Adrenal gland (tissue), 12 donors: Measurements from ENCODE around the gene AK8. TPM values are rescaled to one million over a fixed set of nuclear protein-coding genes. Genes with fewer than 3 reads are reported as not detected.

Experiments
- DNase-seq, 7 donors: peaks; one replicate each; pipeline ENCODE4 v3.0.0-alpha.2; 2019 to 2020
- H3K27ac ChIP-seq, 5 donors: fragments of 200-600 bp; sonication (generic) in 4 of 5; 1 replicate in 3 of 5; 2 replicates in 2 of 5; pipeline versions ENCODE4 v1.5.1 to v1.8.0; 2016 to 2020; ENCODE audit warnings: mild to moderate bottlenecking in 1 of 5
- H3K27me3 ChIP-seq: fragments of 200-600 bp; 2 replicates; pipeline ENCODE4 v1.8.0; 2021
- H3K36me3 ChIP-seq, 2 donors: fragments of 200-600 bp; replicated peaks in 1 of 2; 1 replicate in 1 of 2; 2 replicates in 1 of 2; pipeline versions ENCODE4 v1.5.1 to v1.8.0; 2018 to 2022
- H3K4me1 ChIP-seq, 2 donors: fragments of 200-600 bp; replicated peaks in 1 of 2; 1 replicate in 1 of 2; 2 replicates in 1 of 2; pipeline versions ENCODE4 v1.5.1 to v1.8.0; 2018 to 2021
- H3K4me3 ChIP-seq, 4 donors: fragments of 200-600 bp; sonication (generic) in 3 of 4; one replicate each; pipeline ENCODE4 v1.5.1; 2016 to 2018
- H3K9me3 ChIP-seq, 3 donors: fragments of 200-600 bp; sonication (generic) in 1 of 3; replicated peaks in 1 of 3; 1 replicate in 2 of 3; 2 replicates in 1 of 3; pipeline versions ENCODE4 v1.5.1 to v1.8.0; 2016 to 2021
- CTCF ChIP-seq, 6 experiments: fragments of 450-650 bp in 4 of 6; fragments of 200-600 bp in 2 of 6; sonication (generic) in 1 of 6; IDR thresholded peaks; 1 replicate in 5 of 6; 2 replicates in 1 of 6; pipeline versions ENCODE4 v1.5.1 to v1.8.0; 2016 to 2021; ENCODE audit warnings: antibody characterized with exemption in 6 of 6, mild to moderate bottlenecking in 2 of 6, moderate library complexity in 1 of 6
- POLR2A ChIP-seq, 2 donors: fragments of 450-650 bp; IDR thresholded peaks; one replicate each; pipeline ENCODE4 v1.6.1; 2017; ENCODE audit warnings: antibody characterized with exemption in 2 of 2, mild to moderate bottlenecking in 2 of 2, moderate library complexity in 1 of 2
- WGBS, 4 donors: extraction: QIAGEN DNeasy Blood & Tissue Kit in 2 of 4; methylation state at CpG; one replicate each; pipeline versions ENCODE4 v1.1.5 to v1.1.7; 2013 to 2017; 5-methylcytosine and 5-hydroxymethylcytosine counted together
- intact Hi-C, 2 donors: fragments of 100-400 bp; cut with DNase I; formaldehyde crosslinking; loops; one replicate each; pipeline versions ENCODE4 v1.14.1 to v1.15.0; 2022 to 2023
- polyA plus RNA-seq, 3 donors: library from polyadenylated mRNA; stranded (reverse); fragments of 200-250 nt in 2 of 3; fragments of 350-450 nt in 1 of 3; fragmentation: Illumina TruSeq in 1 of 3; extraction: RNeasy Lipid Tissue Mini Kit (QIAGEN cat#74804) in 1 of 3; gene quantifications; one replicate each; pipeline ENCODE4 v1.2.3, GENCODE V29; 2013 to 2014
- total RNA-seq, 9 donors: library from RNA; depleted of rRNA in 4 of 9; stranded (reverse); fragments of >200 nt in 4 of 9; fragments of 120-200 nt in 1 of 9; fragmentation: NEBNext Ultra II Directional in 1 of 9; extraction: Animal tissue kit (Norgen Biotek cat#: 25700) in 1 of 9; gene quantifications; one replicate each; pipeline versions ENCODE4 v1.1.0 to v1.2.4, GENCODE V29; 2013 to 2023
- donor health status: healthy with polysubstance abuse.
- donor health status: Bipolar disorder and iron deficiency.
- donor health status: DM: yes; HTN: yes; CAD: no.
- donor health status: DM: no; HTN: no; CAD: no.
- donor health status: DM: no; HTN: no; CAD: no.
- donor health status: DM: yes; HTN: yes; CAD: no.

Gene AK8
- total and polyA plus RNA-seq, 12 donors: 0.69 to 6.0 (median 1.5) TPM

- no peaks in the 10 kb centered on the region for H3K27me3 ChIP-seq
- no peak for TF ChIP-seq CTCF (IDR thresholded peaks at IDR 0.05)
- no peak for TF ChIP-seq POLR2A (IDR thresholded peaks at IDR 0.05)
- no peak overlapping the region for H3K27ac ChIP-seq
- no peaks in the 10 kb centered on the region for H3K9me3 ChIP-seq
- no peak for DNase-seq
- intact Hi-C loops: no loop called here
- no peak overlapping the region for H3K4me3 ChIP-seq
- WGBS, 4 donors: 76 to 82% (median 80%) methylated on average over 7 to 8 of the region's 8 CpGs
- no peaks in the 10 kb centered on the region for H3K36me3 ChIP-seq
- H3K4me1 ChIP-seq: no peaks in the 10 kb centered on the region
Measured at GRCh38 chr9:132864691-132865090, 13.4 kb downstream of the AK8 start.

GRCh38 chr9:132864277-132864676 lies 13.8 kb downstream of the AK8 start:
- Histone ChIP-seq H3K27ac (no peak overlapping the region), H3K4me3 (no peak overlapping the region), H3K27me3 (no peaks in the 10 kb centered on the region), H3K9me3 (no peaks in the 10 kb centered on the region), H3K4me1 (no peaks in the 10 kb centered on the region), H3K36me3 (no peaks in the 10 kb centered on the region)
- no peak for TF ChIP-seq CTCF (IDR thresholded peaks at IDR 0.05)
- TF ChIP-seq POLR2A (IDR thresholded peaks at IDR 0.05): no peak
- no peak for DNase-seq
- 84 to 96% (median 87%) methylated on average over 2 of the region's 2 CpGs for WGBS, 4 donors
- intact Hi-C loops: no loop called here

GRCh38 chr9:132863096-132863495 lies 15.0 kb downstream of the AK8 start:
- WGBS, 4 donors: 83 to 91% (median 89%) methylated on average over 10 to 12 of the region's 12 CpGs

GRCh38 chr9:132862533-132862932 lies 15.6 kb downstream of the AK8 start:
- no peak overlapping the region for H3K27ac ChIP-seq
- no peaks in the 10 kb centered on the region for H3K9me3 ChIP-seq
- DNase-seq: no peak
- H3K4me1 ChIP-seq: no peaks in the 10 kb centered on the region
- H3K4me3 ChIP-seq: no peak overlapping the region
- H3K27me3 ChIP-seq: no peaks in the 10 kb centered on the region
- no peak for TF ChIP-seq POLR2A (IDR thresholded peaks at IDR 0.05)
- no peak for TF ChIP-seq CTCF (IDR thresholded peaks at IDR 0.05)
- no peaks in the 10 kb centered on the region for H3K36me3 ChIP-seq
- intact Hi-C loops: no loop called here
- WGBS, 4 donors: 78 to 92% (median 89%) methylated on average over 5 to 6 of the region's 6 CpGs

More at GRCh38 chr9:132863096-132863495, 15.0 kb downstream of the AK8 start:
- intact Hi-C loops: no loop called here
- no peak overlapping the region for H3K4me3 ChIP-seq
- TF ChIP-seq CTCF (IDR thresholded peaks at IDR 0.05) (no peak), POLR2A (IDR thresholded peaks at IDR 0.05) (no peak)
- H3K9me3 ChIP-seq: no peaks in the 10 kb centered on the region
- H3K27me3 ChIP-seq: no peaks in the 10 kb centered on the region
- no peak overlapping the region for H3K27ac ChIP-seq
- no peak for DNase-seq
- H3K4me1 ChIP-seq: no peaks in the 10 kb centered on the region
- H3K36me3 ChIP-seq: no peaks in the 10 kb centered on the region
